B cell (primary cell): Measurements from ENCODE around the gene TMEM207. TPM values are rescaled to one million over a fixed set of nuclear protein-coding genes. Genes with fewer than 3 reads are reported as not detected.

Experiments
- ATAC-seq: fragments of 200-7000 bp; cut with Tn5 transposase; one replicate; pipeline ENCODE4 v1.10.0; 2021; ENCODE audit warnings: low read depth, mild to moderate bottlenecking, moderate number of reproducible peaks, moderate library complexity
- CTCF ChIA-PET: fragments of 350-600 bp; sonication (Branson Sonifier 250); formaldehyde crosslinking; loops from one replicate; lab custom pipeline; 2021; ENCODE audit warnings: antibody characterized with exemption, inconsistent platforms; lab: Charles Lee
- POLR2A ChIA-PET: fragments of 350-600 bp; sonication (Branson Sonifier 250); formaldehyde crosslinking; loops from one replicate; lab custom pipeline; 2021; ENCODE audit warnings: antibody characterized with exemption; lab: Charles Lee
- DNase-seq: peaks from one replicate; pipeline ENCODE4 v3.0.0; 2013
- H2AFZ ChIP-seq: 2 replicates; pipeline ENCODE4 v1.6.1; 2012; ENCODE audit warnings: mild to moderate bottlenecking, low read depth, low read length; ENCODE audit not compliant: insufficient read depth, poor library complexity, severe bottlenecking
- H3K27ac ChIP-seq, 2 donors: 1 replicate in 1 of 2; 2 replicates in 1 of 2; pipeline ENCODE4 v1.5.1; 2012 to 2013; ENCODE audit warnings: low read length in 2 of 2, mild to moderate bottlenecking in 2 of 2, moderate library complexity in 1 of 2
- H3K27me3 ChIP-seq, 4 experiments: fragments of 200-600 bp in 1 of 4; sonication (generic) in 1 of 4; replicated peaks in 1 of 4; 1 replicate in 2 of 4; 2 replicates in 2 of 4; pipeline versions ENCODE4 v1.6.1 to v1.7.0; 2013 to 2016; ENCODE audit warnings: low read length in 3 of 4, mild to moderate bottlenecking in 2 of 4, mixed read lengths in 1 of 4, moderate library complexity in 1 of 4; ENCODE audit not compliant: insufficient read depth in 4 of 4, control insufficient read depth in 3 of 4; ENCODE audit errors: control extremely low read depth in 1 of 4
- H3K36me3 ChIP-seq, 2 experiments: replicated peaks in 1 of 2; 1 replicate in 1 of 2; 2 replicates in 1 of 2; pipeline versions ENCODE4 v1.6.1 to v1.7.1; 2013; ENCODE audit warnings: low read length in 1 of 2; ENCODE audit not compliant: insufficient read depth in 2 of 2, control insufficient read depth in 1 of 2; ENCODE audit errors: control extremely low read depth in 1 of 2, extremely low read depth in 1 of 2
- H3K4me1 ChIP-seq, 2 donors: fragments of 200-600 bp in 1 of 2; sonication (generic) in 1 of 2; 1 replicate in 1 of 2; 2 replicates in 1 of 2; pipeline versions ENCODE4 v1.5.1 to v1.6.1; 2013 to 2017; ENCODE audit warnings: low read length in 2 of 2; ENCODE audit not compliant: control insufficient read depth in 2 of 2, insufficient read depth in 2 of 2
- H3K4me2 ChIP-seq: replicated peaks from 2 replicates; pipeline ENCODE3; 2012; ENCODE audit warnings: mild to moderate bottlenecking, low read depth, low read length; ENCODE audit not compliant: poor library complexity, severe bottlenecking
- H3K4me3 ChIP-seq, 5 experiments: fragments of 200-600 bp in 1 of 5; sonication (generic) in 1 of 5; 1 replicate in 3 of 5; 2 replicates in 2 of 5; pipeline versions ENCODE4 v1.5.1 to v1.7.0; 2011 to 2016; ENCODE audit warnings: low read length in 4 of 5, mild to moderate bottlenecking in 4 of 5, low read depth in 2 of 5, control low read depth in 1 of 5, moderate library complexity in 1 of 5; ENCODE audit not compliant: insufficient read depth in 1 of 5; ENCODE audit errors: control extremely low read depth in 1 of 5, extremely low read depth in 1 of 5
- H3K79me2 ChIP-seq: fragments of 200-600 bp; sonication (generic); one replicate; pipeline ENCODE4 v1.6.0; 2016; ENCODE audit warnings: low read length; ENCODE audit not compliant: control insufficient read depth, insufficient read depth
- H3K9ac ChIP-seq: fragments of 200-600 bp; sonication (generic); 2 replicates; pipeline ENCODE4 v1.6.1; 2017; ENCODE audit warnings: mild to moderate bottlenecking, low read length, moderate library complexity
- H3K9me3 ChIP-seq, 3 donors: one replicate each; pipeline versions ENCODE4 v1.6.1 to v1.7.1; 2013; ENCODE audit warnings: low read length in 2 of 3; ENCODE audit not compliant: control insufficient read depth in 2 of 3, insufficient read depth in 1 of 3; ENCODE audit errors: control extremely low read depth in 1 of 3
- H4K20me1 ChIP-seq: 2 replicates; pipeline ENCODE4 v1.6.0; 2012; ENCODE audit warnings: mild to moderate bottlenecking, low read length; ENCODE audit not compliant: insufficient read depth, control insufficient read depth, poor library complexity, severe bottlenecking
- H3K27ac Mint-ChIP-seq: one replicate; pipeline ENCODE4 v1.8.0; 2021; ENCODE audit warnings: mixed read lengths
- H3K27me3 Mint-ChIP-seq: one replicate; pipeline ENCODE4 v1.8.0; 2021; ENCODE audit warnings: mixed read lengths
- H3K4me1 Mint-ChIP-seq: one replicate; pipeline ENCODE4 v1.8.0; 2021; ENCODE audit warnings: mixed read lengths
- H3K4me3 Mint-ChIP-seq: one replicate; pipeline ENCODE4 v1.8.0; 2021; ENCODE audit warnings: mixed read lengths
- H3K9me3 Mint-ChIP-seq: one replicate; pipeline ENCODE4 v1.8.0; 2022; ENCODE audit warnings: mixed read lengths; ENCODE audit not compliant: insufficient read depth
- EZH2 ChIP-seq: IDR thresholded peaks from 2 replicates; pipeline ENCODE4 v1.6.1; 2012; ENCODE audit warnings: borderline replicate concordance, low read depth, mild to moderate bottlenecking, moderate library complexity, low read length; ENCODE audit not compliant: insufficient read depth, poor library complexity, severe bottlenecking
- WGBS: methylation state at CpG from one replicate; pipeline ENCODE4 v1.1.5; 2013; ENCODE audit warnings: missing lambda C conversion rate; ENCODE audit not compliant: insufficient coverage; 5-methylcytosine and 5-hydroxymethylcytosine counted together
- intact Hi-C: fragments of 100-400 bp; cut with micrococcal nuclease; formaldehyde crosslinking; loops from one replicate; pipeline ENCODE4 v1.10.0; 2022
- polyA plus RNA-seq: library from polyadenylated mRNA; depleted of rRNA; stranded (reverse); fragments of >200 nt; gene quantifications from 2 replicates; pipeline ENCODE4 v1.2.3, GENCODE V29; 2012
- total RNA-seq, 2 donors: library from RNA; stranded (reverse); fragments of 120-200 nt in 1 of 2; gene quantifications; 1 replicate in 1 of 2; 2 replicates in 1 of 2; pipeline versions ENCODE4 v1.2.3 to v1.2.4, GENCODE V29; 2013 to 2022
- TF ChIP-seq, protein P1 (sequence below): fragments of 200-600 bp; IDR thresholded peaks from one replicate; pipeline ENCODE4 v1.8.0; 2022; ENCODE audit warnings: antibody characterized with exemption, mild to moderate bottlenecking

The TMEM207 gene
- total and polyA plus RNA-seq, 2 donors (not counting 1 experiment from before 2014, with no cell fraction given), result not detected

GRCh38 chr3:190396001-190396400 lies 53.7 kb downstream of the TMEM207 start:
- Histone ChIP-seq H3K4me3 (no peak overlapping the region), H4K20me1 (no peaks in the 10 kb centered on the region), H3K9ac (no peak overlapping the region), H3K4me2 (no peak overlapping the region), H3K27ac (no peak overlapping the region), H3K36me3 (no peaks in the 10 kb centered on the region), H2AFZ (no peak overlapping the region), H3K27me3 (no peaks in the 10 kb centered on the region), H3K4me1 (no peaks in the 10 kb centered on the region), H3K79me2 (no peaks in the 10 kb centered on the region), H3K9me3 (no peaks in the 10 kb centered on the region)
- ATAC-seq (no peak), DNase-seq (no peak)
- Mint-ChIP-seq H3K27me3 (no peaks in the 10 kb centered on the region), H3K4me1 (no peaks in the 10 kb centered on the region), H3K4me3 (no peak overlapping the region), H3K27ac (no peak overlapping the region), H3K9me3 (no peaks in the 10 kb centered on the region)
- CTCF ChIA-PET, result no interaction called here
- POLR2A ChIA-PET, result no interaction called here
- intact Hi-C loops, result no loop called here
- no peak for TF ChIP-seq EZH2
- TF ChIP-seq, protein P1, sequence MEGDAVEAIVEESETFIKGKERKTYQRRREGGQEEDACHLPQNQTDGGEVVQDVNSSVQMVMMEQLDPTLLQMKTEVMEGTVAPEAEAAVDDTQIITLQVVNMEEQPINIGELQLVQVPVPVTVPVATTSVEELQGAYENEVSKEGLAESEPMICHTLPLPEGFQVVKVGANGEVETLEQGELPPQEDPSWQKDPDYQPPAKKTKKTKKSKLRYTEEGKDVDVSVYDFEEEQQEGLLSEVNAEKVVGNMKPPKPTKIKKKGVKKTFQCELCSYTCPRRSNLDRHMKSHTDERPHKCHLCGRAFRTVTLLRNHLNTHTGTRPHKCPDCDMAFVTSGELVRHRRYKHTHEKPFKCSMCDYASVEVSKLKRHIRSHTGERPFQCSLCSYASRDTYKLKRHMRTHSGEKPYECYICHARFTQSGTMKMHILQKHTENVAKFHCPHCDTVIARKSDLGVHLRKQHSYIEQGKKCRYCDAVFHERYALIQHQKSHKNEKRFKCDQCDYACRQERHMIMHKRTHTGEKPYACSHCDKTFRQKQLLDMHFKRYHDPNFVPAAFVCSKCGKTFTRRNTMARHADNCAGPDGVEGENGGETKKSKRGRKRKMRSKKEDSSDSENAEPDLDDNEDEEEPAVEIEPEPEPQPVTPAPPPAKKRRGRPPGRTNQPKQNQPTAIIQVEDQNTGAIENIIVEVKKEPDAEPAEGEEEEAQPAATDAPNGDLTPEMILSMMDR, result no peak

GRCh38 chr3:190388703-190389102 lies 61.0 kb downstream of the TMEM207 start:
- Mint-ChIP-seq H3K4me1 (no peaks in the 10 kb centered on the region), H3K27ac (no peak overlapping the region), H3K9me3 (no peaks in the 10 kb centered on the region), H3K4me3 (no peak overlapping the region), H3K27me3 (peaks cover 4% of the 10 kb centered on the region)
- ChIA-PET CTCF (no interaction called here), POLR2A (no interaction called here)
- Histone ChIP-seq H3K4me1 (no peaks in the 10 kb centered on the region), H3K9ac (no peak overlapping the region), H3K9me3 (no peaks in the 10 kb centered on the region), H3K27ac (no peak overlapping the region), H3K27me3 (no peaks in the 10 kb centered on the region), H3K36me3 (no peaks in the 10 kb centered on the region), H2AFZ (no peak overlapping the region), H3K4me3 (no peak overlapping the region), H3K4me2 (no peak overlapping the region), H3K79me2 (no peaks in the 10 kb centered on the region), H4K20me1 (no peaks in the 10 kb centered on the region)
- ATAC-seq, result no peak
- no peak for DNase-seq
- no CpG with 5 or more reads among the region's 3 CpGs for WGBS
- intact Hi-C loops, result no loop called here
- no peak for TF ChIP-seq EZH2
- TF ChIP-seq, protein P1, result no peak
